ENCODE data around the gene STK11.
"Not testable (repeated sequence)": the region's sequence is repeated elsewhere in the genome, so short reads cannot be mapped to it uniquely, and the experiment has no call there.

STK11 gene

GRCh38 chr19:1238369-1239303, 33.1 kb downstream of the STK11 start:
- no peak for DNase-seq

- DNase-seq: no peak
These were observed 33.8 kb downstream of the STK11 start for GRCh38 chr19:1239420-1239795.

- DNase-seq: peak; percentile 93
These were observed 34.5 kb downstream of the STK11 start for GRCh38 chr19:1239796-1240737.

- no peak for DNase-seq
These were observed 35.3 kb downstream of the STK11 start for GRCh38 chr19:1240925-1241324.

GRCh38 chr19:1241417-1242095, 36.0 kb downstream of the STK11 start, which contains the start of gene ATP5F1D:
ATP5F1D (plus strand) TSS chr19:1241751; CDS start chr19:1241851, 100 bp downstream.
- DNase-seq: peak; percentile 96

- DNase-seq: peak; percentile 83
These were observed 38.5 kb downstream of the STK11 start for GRCh38 chr19:1243768-1244692.

GRCh38 chr19:1244693-1245451, 39.3 kb downstream of the STK11 start:
- no peak for DNase-seq

GRCh38 chr19:1245494-1246264, 40.1 kb downstream of the STK11 start:
- DNase-seq: no peak

- DNase-seq: not testable (repeated sequence)
These were observed 40.9 kb downstream of the STK11 start for GRCh38 chr19:1246265-1247087.

GRCh38 chr19:1247748-1248138, 42.2 kb downstream of the STK11 start:
- DNase-seq: no peak

GRCh38 chr19:1248139-1248785, 42.7 kb downstream of the STK11 start, which contains the start of gene MIDN:
MIDN (plus strand) TSS chr19:1248583; CDS start chr19:1250297, 1,714 bp downstream.
- DNase-seq: peak; percentile 72

GRCh38 chr19:1248786-1249297, 43.3 kb downstream of the STK11 start:
- peak; percentile 71 for DNase-seq

- peak; percentile 95 for DNase-seq
These were observed 43.9 kb downstream of the STK11 start for GRCh38 chr19:1249298-1249989.

GRCh38 chr19:1249990-1250436, 44.4 kb downstream of the STK11 start:
- no peak for DNase-seq

GRCh38 chr19:1250437-1251260, 45.1 kb downstream of the STK11 start:
- DNase-seq: no peak
